GM13977 (cell line): ENCODE measurements around the gene MX1.

Experiments
- DNase-seq: peaks from one replicate; pipeline ENCODE4 v3.0.0; 2012; ENCODE audit warnings: low spot score
- CTCF ChIP-seq: IDR thresholded peaks from 2 replicates; pipeline ENCODE4 v1.5.1; 2012; ENCODE audit warnings: mild to moderate bottlenecking, control low read depth; ENCODE audit not compliant: insufficient read depth; ENCODE audit errors: extremely low read depth, missing control alignments
- in situ Hi-C: fragments of 300-500 bp; cut with MboI; formaldehyde crosslinking; loops from one replicate; pipeline ENCODE4 v1.12.0; 2022; ENCODE audit warnings: low sequenced_read_pairs, low pct_unique_long_range_greater_than_20kb, mixed read lengths, inconsistent platforms; ENCODE audit not compliant: unreplicated experiment

Gene MX1

GRCh38 chr21:41398251-41398650, 27.8 kb upstream of the MX1 start:
- no peak for TF ChIP-seq CTCF
- in situ Hi-C loops: no loop called here
- DNase-seq: no peak

DNA sequence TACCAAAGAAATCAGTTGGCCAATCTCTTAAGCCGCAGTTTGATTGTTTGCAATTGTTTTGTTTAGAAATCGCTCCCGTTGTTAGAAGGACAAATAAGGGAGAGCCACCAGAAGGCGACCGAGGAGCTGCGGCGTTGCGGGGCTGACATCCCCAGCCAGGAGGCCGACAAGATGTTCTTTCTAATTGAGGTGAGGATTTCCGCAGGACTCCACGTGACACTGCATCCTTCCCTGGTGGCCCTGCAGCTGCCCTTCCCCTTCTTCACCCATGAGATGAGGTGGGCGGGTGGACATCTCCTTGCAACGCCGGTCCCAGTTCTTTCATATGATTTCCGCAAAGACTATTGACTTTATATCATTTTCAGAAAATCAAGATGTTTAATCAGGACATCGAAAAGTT, 27.2 kb upstream of the MX1 start:
- in situ Hi-C loops: no loop called here
- no peak for TF ChIP-seq CTCF
- no peak for DNase-seq

DNA sequence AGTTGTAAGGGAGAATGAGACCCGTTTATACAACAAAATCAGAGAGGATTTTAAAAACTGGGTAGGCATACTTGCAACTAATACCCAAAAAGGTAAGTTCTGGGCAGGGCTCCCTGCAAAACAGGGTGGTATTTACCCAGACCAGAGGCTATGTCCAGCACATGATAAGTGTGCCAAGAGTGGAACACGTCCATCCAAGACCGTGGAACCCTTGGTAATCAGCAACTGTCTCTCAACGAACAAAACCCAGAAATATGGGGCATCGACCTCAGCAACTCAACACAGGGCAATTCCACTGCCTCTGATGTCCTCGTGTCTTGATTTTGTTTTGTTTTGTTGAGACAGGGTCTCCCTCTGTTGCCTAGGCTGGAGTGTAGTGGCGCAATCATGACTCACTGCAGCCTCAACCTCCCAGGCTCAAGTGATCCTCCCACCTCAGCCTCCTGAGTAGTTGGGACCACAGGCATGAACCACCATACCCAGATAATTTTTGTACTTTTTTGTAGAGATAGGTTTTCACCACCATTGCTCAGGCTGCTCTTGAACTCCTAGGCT, 26.7 kb upstream of the MX1 start:
- DNase-seq: no peak
- TF ChIP-seq CTCF: no peak
- in situ Hi-C loops: no loop called here

DNA sequence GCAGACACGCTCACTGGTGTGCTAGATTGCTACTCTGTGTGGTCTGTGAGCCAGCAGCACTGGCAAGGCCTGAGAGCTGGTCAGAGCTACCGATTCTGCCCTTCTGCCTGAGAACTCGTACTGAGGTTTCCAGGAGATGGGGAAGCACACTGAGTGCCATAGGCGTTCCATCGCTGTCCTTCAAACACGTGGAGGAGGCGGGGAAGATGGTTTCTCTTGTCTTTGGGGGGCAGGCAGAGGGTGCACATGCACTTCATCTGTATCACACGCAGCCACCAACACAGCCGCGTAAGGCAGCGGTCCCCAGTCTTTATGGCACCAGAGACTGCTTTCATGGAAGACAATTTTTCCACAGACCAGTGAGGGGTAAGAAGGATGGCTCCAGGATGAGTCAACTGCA, 23.8 kb upstream of the MX1 start:
- in situ Hi-C loops: no loop called here
- TF ChIP-seq CTCF: no peak
- DNase-seq: no peak

DNA sequence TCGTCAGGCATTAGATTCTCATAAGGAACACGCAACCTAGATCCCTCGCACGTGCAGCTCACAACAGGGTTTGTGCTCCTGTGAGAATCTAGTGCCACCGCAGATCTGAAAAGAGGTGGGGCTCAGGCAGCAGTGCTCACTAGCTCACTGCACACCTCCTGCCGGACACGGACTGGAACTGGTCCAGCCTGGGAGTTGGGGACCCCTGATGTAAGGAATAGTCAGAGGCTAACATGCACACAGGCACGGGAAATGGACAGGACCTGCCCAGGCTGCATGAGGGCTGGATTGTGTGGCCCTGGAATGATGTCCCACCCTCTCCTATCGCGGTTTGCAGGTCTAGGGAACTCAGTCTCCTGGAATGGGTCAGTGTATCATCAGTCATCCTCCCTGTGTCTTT, 23.2 kb upstream of the MX1 start:
- no peak for DNase-seq
- no peak for TF ChIP-seq CTCF
- in situ Hi-C loops: no loop called here

GRCh38 chr21:41403331-41403730, 22.7 kb upstream of the MX1 start:
- TF ChIP-seq CTCF: no peak
- DNase-seq: no peak
- in situ Hi-C loops: no loop called here

- DNase-seq: no peak
- TF ChIP-seq CTCF: no peak
- in situ Hi-C loops: no loop called here
Measured at GRCh38 chr21:41403966-41404365, 22.1 kb upstream of the MX1 start.
